HepG2 (cell line): ENCODE data around the gene GRB7. TPM values are rescaled to one million over a fixed set of nuclear protein-coding genes. Genes with fewer than 3 reads are reported as not detected.

Experiments used
- ARID3A ChIP-seq: IDR thresholded peaks from 2 replicates; pipeline ENCODE4 v1.6.1; 2012; ENCODE audit warnings: low read depth, low read length, improper control_type of control experiment
- ATRX ChIP-seq: sonication (generic); formaldehyde crosslinking; IDR thresholded peaks from 2 replicates; pipeline ENCODE4 v1.4.0; 2020; ENCODE audit warnings: missing genetic modification reagents, borderline replicate concordance
- CBX2 ChIP-seq, 2 experiments: fragments of 200-600 bp in 1 of 2; sonication (generic); formaldehyde crosslinking in 1 of 2; IDR thresholded peaks; 2 replicates each; pipeline versions ENCODE4 v1.7.0 to v1.8.1; 2018 to 2022; ENCODE audit warnings: low read depth in 2 of 2, low read length in 1 of 2, mild to moderate bottlenecking in 1 of 2, missing genetic modification reagents in 1 of 2
- CEBPB ChIP-seq: IDR thresholded peaks from 2 replicates; pipeline ENCODE4 v1.6.1; 2011; ENCODE audit warnings: low read depth, low read length, improper control_type of control experiment, borderline replicate concordance
- CREBL2 ChIP-seq: sonication (generic); formaldehyde crosslinking; IDR thresholded peaks from 2 replicates; pipeline ENCODE4 v1.8.1; 2023; ENCODE audit warnings: missing genetic modification reagents, mild to moderate bottlenecking, borderline replicate concordance
- DBP ChIP-seq: sonication (generic); formaldehyde crosslinking; IDR thresholded peaks from 2 replicates; pipeline ENCODE4 v1.4.0; 2020; ENCODE audit warnings: missing genetic modification reagents; ENCODE audit errors: not compliant biosample characterization
- HMGA1 ChIP-seq: sonication (generic); formaldehyde crosslinking; conservative IDR thresholded peaks from 2 replicates; pipeline ENCODE4 v1.4.0; 2020; ENCODE audit warnings: missing genetic modification reagents
- MEIS1 ChIP-seq: sonication (generic); formaldehyde crosslinking; IDR thresholded peaks from 2 replicates; pipeline ENCODE4 v1.9.0; 2021; ENCODE audit warnings: mild to moderate bottlenecking, missing genetic modification reagents, moderate library complexity, borderline replicate concordance
- PAX8 ChIP-seq: sonication (generic); formaldehyde crosslinking; IDR thresholded peaks from 2 replicates; pipeline ENCODE4 v1.8.0; 2022; ENCODE audit warnings: mild to moderate bottlenecking, missing genetic modification reagents, borderline replicate concordance
- SAFB2 ChIP-seq: sonication (generic); formaldehyde crosslinking; IDR thresholded peaks from 2 replicates; pipeline ENCODE4 v1.5.1; 2020; ENCODE audit warnings: missing genetic modification reagents, low read depth, mild to moderate bottlenecking, borderline replicate concordance
- SRY ChIP-seq: sonication (generic); formaldehyde crosslinking; IDR thresholded peaks from 2 replicates; pipeline ENCODE4 v1.8.0; 2022; ENCODE audit warnings: mild to moderate bottlenecking, missing genetic modification reagents
- STAT6 ChIP-seq: sonication (generic); formaldehyde crosslinking; IDR thresholded peaks from 2 replicates; pipeline ENCODE4 v1.4.0; 2020; ENCODE audit warnings: missing genetic modification reagents, mild to moderate bottlenecking, borderline replicate concordance
- THAP9 ChIP-seq: sonication (generic); formaldehyde crosslinking; IDR thresholded peaks from 2 replicates; pipeline ENCODE4; 2020; ENCODE audit warnings: missing genetic modification reagents, mild to moderate bottlenecking, borderline replicate concordance
- XRCC5 ChIP-seq: fragments of 200-400 bp; formaldehyde crosslinking; optimal IDR thresholded peaks from 2 replicates; pipeline ENCODE3; 2017; ENCODE audit warnings: mild to moderate bottlenecking, low read length
- ZC3H4 ChIP-seq: sonication (generic); formaldehyde crosslinking; IDR thresholded peaks from 2 replicates; pipeline ENCODE4 v1.4.0; 2020; ENCODE audit warnings: missing genetic modification reagents, borderline replicate concordance
- ZFP62 ChIP-seq: sonication (generic); formaldehyde crosslinking; IDR thresholded peaks from 2 replicates; pipeline ENCODE4 v1.4.0; 2020; ENCODE audit warnings: missing genetic modification reagents
- ZKSCAN5 ChIP-seq: sonication (generic); formaldehyde crosslinking; IDR thresholded peaks from 2 replicates; pipeline ENCODE4 v1.5.1; 2020; ENCODE audit warnings: mild to moderate bottlenecking, missing genetic modification reagents
- ZNF317 ChIP-seq: sonication (generic); formaldehyde crosslinking; IDR thresholded peaks from 2 replicates; pipeline ENCODE4 v1.5.0; 2020; ENCODE audit warnings: mild to moderate bottlenecking, missing genetic modification reagents
- ZNF891 ChIP-seq: sonication (generic); formaldehyde crosslinking; IDR thresholded peaks from 2 replicates; pipeline ENCODE4 v1.5.0; 2020; ENCODE audit warnings: mild to moderate bottlenecking, missing genetic modification reagents
- polyA plus RNA-seq, 8 experiments: library from polyadenylated mRNA; depleted of rRNA in 3 of 8; stranded (reverse) in 7 of 8; unstranded in 1 of 8; fragments of >200 nt; fragmentation: Illumina TruSeq in 4 of 8; extraction: Trizol in 4 of 8; gene quantifications; 2 replicates each; pipeline versions ENCODE4 v1.2.1 to v1.2.3, GENCODE V29; 2011 to 2016; ENCODE audit warnings: low read depth in 4 of 8, missing spikeins in 1 of 8, mixed read lengths in 1 of 8; ENCODE audit not compliant: insufficient read depth in 1 of 8
- total RNA-seq, 5 experiments: library from RNA; depleted of rRNA; stranded (reverse); fragments of >200 nt; fragmentation: Illumina TruSeq; extraction: Trizol; gene quantifications; 2 replicates each; pipeline ENCODE4 v1.2.3, GENCODE V29; 2016; ENCODE audit warnings: low read depth in 1 of 5

Gene GRB7
- total and polyA plus RNA-seq, 2 of the 13 experiments (the other 11 are each of a cell fraction or from before 2014, with no cell fraction given), result 60.2 to 77.7 TPM

GRCh38 chr17:39702901-39703893 is 34.5 kb upstream of the GRB7 start (continued):
- TF ChIP-seq SRY (CRISPR knock-in tag), result peak; percentile 83; the same call in 1 of the 2 replicates
- TF ChIP-seq ZFP62 (CRISPR knock-in tag), result no peak
- no peak for TF ChIP-seq HMGA1 (CRISPR knock-in tag)
- peak; percentile 99 for TF ChIP-seq MEIS1
- no peak for TF ChIP-seq ZNF891
- no peak for TF ChIP-seq STAT6 (CRISPR knock-in tag)
- TF ChIP-seq CEBPB, result peak; percentile 91
- no peak for TF ChIP-seq ATRX (CRISPR knock-in tag)
- TF ChIP-seq ZKSCAN5 (CRISPR knock-in tag), result no peak
- 0 out of 2 replicates have a peak, but pooled peaks have one; percentile 38 for TF ChIP-seq ZNF317 (CRISPR knock-in tag)
- TF ChIP-seq SAFB2, result peak; percentile 65; the same call in 1 of the 2 replicates
- TF ChIP-seq ARID3A, result no peak
- no peak for TF ChIP-seq DBP
- TF ChIP-seq THAP9 (CRISPR knock-in tag), result peak; percentile 47; the same call in 1 of the 2 replicates
- TF ChIP-seq ZC3H4 (CRISPR knock-in tag), result 0 out of 2 replicates have a peak, but pooled peaks have one; percentile 44
- peak; percentile 52; the same call in 1 of the 2 replicates for TF ChIP-seq PAX8 (CRISPR knock-in tag)
- TF ChIP-seq XRCC5, result peak; percentile 38
- no peak for TF ChIP-seq CBX2 (IDR thresholded peaks at IDR 0.05; ENCODE audit: low read depth, low read length)
- TF ChIP-seq CBX2 (CRISPR knock-in tag; IDR thresholded peaks at IDR 0.05; ENCODE audit: low read depth), result no peak
- no peak; the same call in 1 of the 2 replicates for TF ChIP-seq CREBL2
